K562 (cell line): ENCODE measurements around the gene MYOZ2.

Experiments
- HINFP ChIP-seq: fragments of 450-650 bp; conservative IDR thresholded peaks from 2 replicates; pipeline ENCODE4 v1.6.1; 2016; ENCODE audit warnings: missing genetic modification characterization, low read depth, mild to moderate bottlenecking, control low read depth, missing compliant biosample characterization
- SIX5 ChIP-seq, 2 experiments: IDR thresholded peaks; 2 replicates each; pipeline ENCODE4 v1.6.1; 2011; ENCODE audit warnings: low read length in 2 of 2, borderline replicate concordance in 1 of 2, low read depth in 1 of 2, mild to moderate bottlenecking in 1 of 2, moderate library complexity in 1 of 2; ENCODE audit not compliant: insufficient read depth in 1 of 2

- TF ChIP-seq SIX5 (IDR thresholded peaks at IDR 0.05; ENCODE audit: borderline replicate concordance in 1 of 2, insufficient read depth in 1 of 2, low read depth in 1 of 2, low read length in 2 of 2): no peak
- TF ChIP-seq HINFP (tag): no peak
Observed at GRCh38 chr4:119211867-119212233, 76.2 kb downstream of the MYOZ2 start.
